NCI-H748 (cell line): ENCODE results near the gene TGFBR2.

Source experiments
- DNase-seq: peaks from one replicate; lab custom pipeline; 2025; ENCODE audit not compliant: unreplicated experiment; lab: John Stamatoyannopoulos, UW

TGFBR2 gene

DNA sequence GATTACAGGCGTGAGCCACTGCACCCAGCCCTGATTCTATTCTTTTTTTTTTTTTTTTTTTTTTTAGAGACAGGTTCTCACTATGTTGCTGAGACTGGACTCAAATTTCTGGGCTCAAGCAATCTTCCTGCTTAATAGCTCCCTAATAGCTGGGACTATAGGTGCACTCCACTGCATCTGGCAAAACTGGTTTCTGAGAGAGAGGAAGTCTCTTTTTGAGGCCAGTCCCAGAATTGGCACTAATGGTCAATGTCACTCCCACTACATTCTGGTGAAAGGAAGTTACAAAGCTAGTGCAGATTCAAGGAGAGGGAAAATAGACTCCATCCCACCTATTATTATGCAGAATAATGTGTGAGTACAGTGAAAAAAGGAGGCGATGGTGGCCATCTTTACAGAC lies 5.8 kb upstream of the TGFBR2 start:
- peak; percentile 1 for DNase-seq

DNA sequence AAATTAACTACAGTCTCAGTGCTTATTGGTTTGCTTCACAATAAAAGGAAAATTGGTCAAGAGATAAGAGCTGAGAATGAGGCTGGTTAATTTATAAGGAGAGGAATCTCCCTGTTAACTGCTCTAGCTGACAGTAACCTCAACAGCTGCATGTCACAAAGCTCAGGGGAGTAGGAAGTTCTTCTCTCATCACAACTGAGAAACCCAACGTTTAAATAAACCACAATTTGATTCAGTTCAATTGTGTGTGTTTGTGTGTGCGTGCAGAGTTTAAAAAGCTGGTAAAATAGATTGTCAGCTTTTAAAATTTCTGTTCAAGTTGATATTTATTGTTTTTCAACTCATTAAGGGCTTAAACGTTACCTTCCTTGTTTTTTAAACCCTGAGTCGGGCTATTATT lies 3.5 kb upstream of the TGFBR2 start:
- DNase-seq, result no peak

DNA sequence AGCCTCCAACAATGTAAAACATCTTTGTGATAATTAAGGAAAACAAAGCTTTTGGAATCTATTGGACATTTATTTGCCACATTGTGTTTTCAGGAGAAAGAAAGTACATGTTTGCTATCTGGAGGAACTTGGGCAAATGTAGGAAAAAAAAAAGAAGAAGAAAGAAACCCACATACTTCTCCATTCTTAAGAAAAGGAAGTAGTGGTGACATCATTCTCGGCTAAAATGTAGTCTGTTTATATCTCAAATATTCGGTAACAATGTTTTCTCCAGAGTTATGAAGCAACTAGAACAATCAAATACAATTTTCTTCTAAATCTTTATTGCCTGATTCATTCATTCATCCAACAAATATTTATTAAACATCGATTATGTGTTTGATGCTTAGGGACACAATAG lies 2.3 kb upstream of the TGFBR2 start:
- DNase-seq, result no peak

DNA sequence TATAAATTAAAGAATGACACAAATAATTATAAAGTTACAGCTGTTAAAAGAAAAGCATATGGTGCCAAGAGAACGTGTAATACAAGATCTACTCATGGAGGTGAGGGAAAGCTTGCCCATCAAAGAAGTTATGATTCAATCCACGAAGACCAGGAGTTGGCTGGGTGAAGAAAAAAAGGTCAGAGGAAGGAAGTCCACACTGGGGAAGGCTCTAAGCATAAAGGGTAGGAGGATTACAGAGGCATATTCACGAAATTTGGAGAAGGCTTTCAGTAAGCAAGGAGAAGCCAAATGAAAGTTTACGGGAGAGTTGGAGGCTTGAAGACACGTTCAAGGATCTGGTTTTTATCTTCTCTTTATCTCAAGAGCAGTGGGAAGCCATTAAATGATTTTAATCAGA lies 1.8 kb upstream of the TGFBR2 start:
- no peak for DNase-seq

DNA sequence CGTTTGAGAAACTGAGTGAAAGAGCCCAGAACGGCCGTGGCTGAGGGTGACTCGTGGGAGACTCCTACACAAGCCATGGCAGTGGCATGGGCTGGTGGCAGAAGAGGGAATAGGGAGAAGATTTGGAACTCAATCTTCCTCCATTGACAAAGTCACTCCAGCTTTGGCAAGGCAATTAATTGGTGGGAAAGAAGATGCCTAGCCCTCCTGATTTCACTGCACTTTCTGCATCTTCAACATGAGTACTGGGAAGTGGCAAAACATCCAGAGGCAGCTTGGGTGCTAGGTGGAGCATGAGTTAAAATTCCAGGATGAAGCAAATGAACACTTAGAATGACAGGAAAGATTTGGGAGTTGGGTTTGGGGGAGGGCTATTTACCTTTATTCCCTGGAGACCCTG lies 1.4 kb upstream of the TGFBR2 start:
- no peak for DNase-seq

DNA sequence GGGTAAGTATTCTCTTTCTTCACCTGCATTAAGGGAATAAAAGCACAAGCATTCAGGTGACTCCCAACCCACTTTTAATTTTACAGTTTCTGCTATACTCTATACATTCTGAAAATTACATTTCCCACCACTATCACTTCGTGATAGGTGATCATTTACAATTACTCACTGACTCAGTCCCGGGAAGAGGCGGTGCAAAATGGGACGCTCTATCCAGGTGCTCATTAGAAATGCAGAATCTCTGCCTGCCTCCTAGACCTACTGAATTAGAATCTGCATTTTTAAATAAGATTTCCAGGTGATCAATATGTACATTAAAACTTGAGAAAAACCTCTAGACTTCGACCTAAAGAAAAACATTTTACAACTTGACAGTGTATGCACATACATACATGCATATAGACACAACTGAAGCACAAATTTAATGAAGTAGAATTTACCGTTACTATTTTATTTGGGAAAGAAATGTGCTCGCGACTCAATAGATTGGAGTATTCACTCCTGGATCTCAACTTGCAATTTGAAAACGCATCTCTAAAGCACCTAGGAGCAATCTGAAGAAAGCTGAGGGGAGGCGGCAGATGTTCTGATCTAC lies 598 bp upstream of the TGFBR2 start:
- DNase-seq, result no peak

DNA sequence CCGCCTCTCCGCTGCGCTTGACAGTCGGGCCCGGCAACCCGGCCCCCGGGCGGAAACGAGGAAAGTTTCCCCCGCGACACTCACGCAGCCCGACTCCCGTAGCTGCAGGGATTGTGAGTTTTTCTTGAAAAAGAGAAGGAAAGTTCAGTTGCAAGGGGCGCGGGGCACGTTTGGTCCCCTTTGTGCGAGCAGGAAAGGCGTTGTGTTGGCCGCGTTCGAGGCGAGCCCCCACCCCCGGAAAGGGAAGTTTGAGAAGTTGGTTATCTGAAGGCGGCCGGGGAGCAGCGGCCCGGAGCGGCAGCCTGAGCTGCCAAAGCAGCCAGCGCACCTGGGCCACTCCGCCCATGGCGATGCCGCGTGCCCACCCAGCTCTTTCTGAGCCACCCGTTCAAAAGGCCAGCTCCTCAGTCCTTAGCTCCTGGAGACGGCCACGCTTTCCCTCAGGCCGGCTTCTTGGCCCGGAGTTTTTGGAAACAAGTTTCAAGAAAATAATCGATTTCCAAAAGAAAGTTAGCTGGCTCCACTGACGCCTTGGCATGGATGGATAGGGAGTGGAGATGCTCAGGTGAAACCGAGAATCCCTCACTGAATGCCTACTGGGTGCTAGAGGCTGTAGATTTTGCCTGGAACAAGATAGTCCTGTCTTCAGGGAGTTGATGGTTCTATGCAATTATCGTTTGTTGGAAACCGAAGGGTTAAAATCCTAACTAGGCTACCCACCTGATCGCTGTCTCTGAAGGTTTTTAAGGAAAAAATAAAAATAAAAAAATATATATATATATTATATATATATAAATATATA lies 832 bp downstream of the TGFBR2 start:
- DNase-seq, result peak; percentile 39

DNA sequence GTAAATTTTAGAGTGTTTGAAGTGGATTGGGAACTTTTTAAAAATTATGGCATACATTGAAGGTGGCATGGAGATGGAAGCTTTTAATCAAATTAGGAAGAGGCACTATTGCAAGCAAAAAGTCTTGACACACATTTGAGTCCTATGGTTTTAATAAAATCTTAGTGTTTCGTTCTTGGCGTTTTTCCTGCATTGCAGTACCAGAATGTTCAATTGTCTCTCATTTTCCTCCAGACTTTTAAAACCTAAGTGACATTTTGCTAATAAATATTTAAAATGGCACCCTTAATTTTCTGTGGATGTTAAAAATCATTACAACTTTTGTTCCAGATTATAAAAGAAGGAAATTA lies 2.2 kb downstream of the TGFBR2 start:
- DNase-seq, result no peak

DNA sequence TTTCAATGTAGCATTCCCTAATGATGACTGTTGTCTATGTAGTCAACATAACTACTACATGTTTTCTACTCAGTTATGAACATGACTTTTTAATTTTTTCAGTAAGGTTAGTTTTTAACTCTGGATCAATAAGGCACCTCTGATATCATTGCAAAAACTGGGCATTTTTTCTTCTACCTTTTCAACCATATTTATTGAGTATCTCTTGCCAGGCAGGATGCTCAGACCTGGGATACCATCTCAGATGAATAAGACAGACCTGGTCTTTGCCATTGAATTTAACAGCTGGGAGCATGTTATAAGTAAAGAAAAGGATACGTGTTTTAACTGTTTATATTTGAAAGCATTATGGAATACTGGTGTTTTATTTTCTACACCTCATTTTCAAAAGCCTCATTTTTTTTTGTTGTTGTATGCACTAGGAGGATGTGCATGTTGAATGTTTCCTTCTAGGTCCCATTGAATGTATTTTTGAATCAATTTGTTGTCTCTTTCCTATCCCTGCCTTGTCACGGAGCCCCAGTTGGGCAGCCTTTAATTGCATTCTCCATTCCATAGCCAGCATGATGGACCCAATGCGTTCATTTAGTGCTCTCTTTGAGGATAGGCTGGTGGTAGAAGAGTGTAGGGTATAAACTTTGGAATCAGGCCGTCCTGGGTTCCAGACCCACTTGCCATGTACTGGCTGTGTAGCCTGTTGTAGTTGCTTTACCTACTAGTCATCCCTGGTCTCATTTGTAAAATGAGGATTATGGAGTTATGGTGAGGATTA lies 3.7 kb downstream of the TGFBR2 start:
- no peak for DNase-seq

DNA sequence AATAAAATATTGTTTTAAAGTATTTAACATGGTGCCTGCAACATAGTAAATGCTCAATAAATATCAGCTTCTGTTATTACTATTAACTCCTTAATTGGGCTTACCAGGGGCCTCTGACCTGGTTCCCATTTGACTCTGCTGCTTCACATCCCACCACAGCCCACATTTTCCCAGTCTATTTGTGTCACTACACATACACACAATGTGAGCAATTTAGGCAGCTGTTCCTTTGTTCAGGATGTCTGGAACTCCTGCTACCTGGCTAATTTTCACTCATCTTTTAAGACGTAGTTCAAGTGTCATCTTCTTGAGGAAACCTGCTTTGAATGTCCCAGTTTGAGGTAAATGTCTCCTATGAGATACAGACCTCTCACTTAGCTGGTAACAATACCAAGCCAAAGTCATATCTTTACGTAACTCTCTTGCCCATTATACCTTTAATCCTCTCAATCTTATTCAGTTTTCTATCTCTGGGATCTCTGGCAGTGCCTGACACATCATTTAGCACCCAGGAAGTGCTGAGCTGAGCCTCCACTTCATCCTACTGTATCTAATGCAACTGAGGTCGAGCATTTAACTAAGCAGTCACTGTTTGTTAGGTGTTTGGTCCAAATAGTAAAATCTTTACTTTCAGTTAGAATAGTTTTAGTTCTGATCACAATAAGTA lies 4.4 kb downstream of the TGFBR2 start:
- DNase-seq, result no peak

DNA sequence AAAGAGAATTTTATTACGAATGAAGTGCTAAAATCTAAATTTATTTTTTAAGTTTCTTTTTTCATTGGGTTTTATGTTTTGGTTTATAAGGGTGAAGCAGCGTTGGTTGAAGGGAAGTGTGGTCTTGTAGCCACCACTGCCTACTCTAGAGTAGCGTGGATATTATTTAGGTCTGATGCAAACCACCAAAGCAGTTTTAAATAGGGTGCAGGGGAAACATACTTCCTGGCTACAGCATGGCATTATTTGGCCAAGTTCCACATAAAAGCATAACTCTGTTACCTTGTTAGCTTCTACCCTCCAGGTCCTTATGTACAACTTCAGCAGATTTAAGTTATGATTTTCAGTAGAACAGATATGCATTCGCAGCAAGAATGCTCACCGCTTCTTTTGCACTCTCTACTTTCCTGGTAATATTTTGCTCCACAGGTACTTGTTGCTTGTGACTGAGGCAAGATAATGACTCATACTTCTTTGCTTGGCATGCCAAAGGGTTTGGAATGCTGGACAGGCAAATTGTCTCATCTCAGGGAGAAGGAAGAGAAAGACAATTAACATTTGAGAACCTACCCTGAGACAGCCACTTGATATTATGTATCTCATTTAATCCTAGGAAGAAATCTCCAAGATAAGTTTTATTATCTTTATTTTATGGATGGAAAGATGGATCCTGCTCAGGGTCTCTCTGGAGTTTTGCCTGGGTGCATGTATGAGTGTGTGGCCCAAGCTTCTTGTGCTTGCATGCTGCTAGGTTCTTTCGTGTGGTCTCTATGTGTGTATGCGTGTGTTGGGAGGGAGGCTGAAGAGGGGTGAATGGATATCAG lies 5.4 kb downstream of the TGFBR2 start:
- DNase-seq, result no peak

DNA sequence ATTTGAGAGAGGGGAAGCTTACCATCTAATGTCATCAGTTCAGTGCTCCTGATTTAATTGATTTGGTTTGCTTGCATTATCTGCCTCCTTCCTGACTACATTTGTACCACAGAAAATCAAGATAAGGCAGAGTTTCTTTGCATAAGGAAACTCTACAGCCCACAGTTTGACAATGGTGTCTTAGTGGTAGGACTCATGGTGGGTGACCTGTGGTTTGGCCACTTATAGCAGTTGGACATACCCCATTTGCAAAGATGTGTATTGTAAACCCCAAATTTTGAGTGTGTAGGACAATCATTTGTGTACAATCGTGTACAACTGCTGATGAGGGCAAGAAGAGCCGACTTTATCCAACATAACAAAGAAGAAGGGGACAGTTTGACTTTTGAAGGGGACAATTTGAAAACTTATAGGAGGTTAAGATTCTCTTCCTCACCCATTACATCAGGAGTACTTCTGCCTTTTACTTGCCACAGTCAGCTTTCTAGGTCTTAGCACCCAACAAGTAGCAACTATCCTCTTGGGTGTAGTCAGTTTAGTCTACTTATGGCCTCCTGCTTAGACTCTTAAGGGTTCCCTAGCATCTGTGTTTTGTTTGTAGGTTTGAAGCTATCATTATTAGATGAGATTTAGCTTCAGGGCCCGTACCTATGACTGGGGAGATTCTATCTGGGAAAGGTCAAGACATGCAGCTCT lies 6.2 kb downstream of the TGFBR2 start:
- no peak for DNase-seq

DNA sequence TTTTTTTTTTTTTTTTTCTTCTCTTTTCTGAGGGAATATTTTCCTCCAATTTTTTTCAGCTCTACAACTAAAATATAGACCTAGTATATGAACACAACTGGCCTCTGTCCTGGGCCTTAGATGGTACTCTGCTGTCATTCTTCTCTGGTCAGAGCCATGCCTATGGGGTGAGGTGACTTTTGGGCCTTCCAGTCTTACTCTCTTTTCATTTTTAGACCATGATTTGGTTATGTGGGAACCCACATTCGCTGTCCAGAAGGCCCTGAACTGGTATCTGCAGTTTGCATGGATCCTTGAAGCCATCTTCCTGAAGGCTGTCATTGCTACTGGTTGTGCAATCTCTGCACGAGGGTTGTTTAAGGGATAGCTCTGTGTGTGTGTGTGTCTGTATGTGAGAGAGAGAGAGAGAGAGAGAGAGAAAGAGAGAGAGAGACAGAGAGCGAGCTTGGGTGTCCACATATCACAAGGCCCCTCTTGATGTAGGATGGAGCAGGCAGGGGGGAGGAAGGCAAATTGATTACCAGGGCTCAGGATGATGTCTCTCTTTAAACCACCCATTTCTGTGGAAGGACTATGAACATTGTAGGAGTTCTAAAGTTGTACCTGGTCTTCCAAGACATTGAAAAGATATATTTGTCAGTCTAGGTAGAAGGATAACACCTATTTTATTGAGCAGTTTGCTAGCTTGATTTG lies 6.9 kb downstream of the TGFBR2 start:
- DNase-seq, result no peak

DNA sequence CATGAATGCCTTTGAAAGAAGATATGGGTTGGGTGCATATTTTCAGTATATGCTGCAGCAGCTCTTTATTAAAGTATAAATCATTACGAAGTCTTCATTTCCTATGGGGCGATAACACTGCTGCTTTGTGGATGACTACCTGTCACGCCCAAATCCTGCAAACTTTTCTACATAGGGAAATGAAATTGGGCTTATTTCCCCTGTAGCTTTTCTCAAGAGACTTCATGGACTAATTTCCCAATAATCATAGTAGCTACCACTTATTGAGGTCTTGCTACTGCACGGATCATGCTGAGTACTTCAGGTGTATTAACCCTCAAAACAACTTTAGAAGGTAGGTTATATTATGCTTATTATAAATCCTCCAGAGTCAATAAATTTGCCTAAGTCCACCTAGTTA lies 8.0 kb downstream of the TGFBR2 start:
- no peak for DNase-seq

DNA sequence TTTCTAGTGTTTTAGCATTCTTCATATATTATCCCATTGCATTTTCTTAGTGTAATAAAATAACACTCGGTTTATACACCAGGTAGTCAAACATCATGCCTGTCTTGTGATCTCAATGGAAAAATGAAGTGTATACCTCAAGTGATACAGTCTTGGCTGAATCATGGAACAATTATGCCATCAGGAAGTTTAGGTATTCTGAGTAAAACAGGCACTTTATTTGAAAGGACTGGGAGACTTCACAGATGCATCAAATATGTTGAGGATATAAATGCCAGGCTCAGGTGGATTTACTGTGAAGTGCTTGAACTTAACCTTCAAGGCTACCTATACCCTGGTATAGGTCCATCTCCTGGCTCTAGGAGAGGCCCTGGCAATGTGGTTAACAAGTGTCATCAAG lies 8.5 kb downstream of the TGFBR2 start:
- DNase-seq, result no peak

DNA sequence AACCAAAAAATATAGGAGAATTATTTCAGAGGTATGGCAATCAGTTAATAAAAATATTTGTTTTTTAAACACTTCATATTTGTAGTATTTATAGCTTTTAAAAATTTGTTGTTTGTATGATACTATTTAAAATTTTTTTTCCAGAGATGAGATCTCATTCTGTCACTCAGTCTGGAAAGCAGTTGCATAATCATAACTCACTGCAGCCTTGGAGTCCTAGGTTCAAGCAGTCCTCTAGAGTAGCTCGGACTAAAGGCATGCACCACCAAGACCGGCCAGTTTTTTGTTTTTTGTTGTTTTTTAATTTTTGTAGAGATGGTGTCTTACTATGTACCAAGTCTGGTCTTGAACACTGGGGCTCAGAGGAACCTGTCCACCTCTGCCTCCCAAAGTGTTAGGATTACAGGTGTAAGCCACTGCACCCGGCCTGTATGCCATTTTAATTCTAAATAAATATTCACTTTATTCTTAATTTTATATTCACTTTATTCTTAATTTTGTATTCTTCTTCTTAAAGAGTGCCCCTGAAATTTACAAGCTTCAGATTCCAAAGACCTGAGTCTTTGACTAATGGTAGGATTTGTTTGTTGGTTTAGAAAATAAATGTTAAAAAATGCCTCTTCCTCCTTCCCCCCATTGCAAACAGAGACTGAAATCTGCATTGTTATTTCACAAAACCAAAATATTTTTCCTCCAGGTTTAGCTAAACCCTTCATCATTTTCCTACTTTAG lies 9.4 kb downstream of the TGFBR2 start:
- DNase-seq, result no peak

DNA sequence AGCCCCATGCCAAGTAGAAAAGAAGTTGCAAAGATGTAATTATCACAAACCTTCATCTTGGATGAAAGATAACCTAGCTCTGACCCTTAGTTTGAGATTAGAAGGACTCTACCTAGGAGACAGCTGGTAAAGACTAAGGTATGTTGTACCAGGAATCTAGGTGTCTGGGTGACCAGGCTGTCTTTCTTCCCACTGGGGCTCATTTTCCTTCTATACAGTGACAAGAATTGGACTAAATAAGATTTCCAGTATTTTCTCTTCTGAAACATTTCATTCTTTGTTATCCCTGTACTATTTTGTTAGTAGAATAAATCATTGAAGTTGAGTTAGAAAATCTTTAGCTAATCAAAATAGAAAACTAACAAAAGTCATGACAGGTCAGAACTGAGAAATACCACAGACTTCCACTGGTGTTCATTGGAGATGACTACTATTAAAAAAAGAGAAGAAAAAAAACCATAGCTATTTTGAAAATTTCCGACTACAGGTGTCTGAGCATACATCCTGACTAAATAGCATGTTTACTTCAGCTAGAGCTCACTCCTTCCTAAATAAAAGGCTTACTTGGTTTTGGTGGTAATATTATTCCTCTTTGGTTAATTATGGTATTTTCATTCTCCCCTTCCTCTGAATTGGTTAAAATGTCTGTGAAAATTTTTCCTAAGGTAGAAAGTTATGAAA lies 10.1 kb downstream of the TGFBR2 start:
- DNase-seq, result no peak

DNA sequence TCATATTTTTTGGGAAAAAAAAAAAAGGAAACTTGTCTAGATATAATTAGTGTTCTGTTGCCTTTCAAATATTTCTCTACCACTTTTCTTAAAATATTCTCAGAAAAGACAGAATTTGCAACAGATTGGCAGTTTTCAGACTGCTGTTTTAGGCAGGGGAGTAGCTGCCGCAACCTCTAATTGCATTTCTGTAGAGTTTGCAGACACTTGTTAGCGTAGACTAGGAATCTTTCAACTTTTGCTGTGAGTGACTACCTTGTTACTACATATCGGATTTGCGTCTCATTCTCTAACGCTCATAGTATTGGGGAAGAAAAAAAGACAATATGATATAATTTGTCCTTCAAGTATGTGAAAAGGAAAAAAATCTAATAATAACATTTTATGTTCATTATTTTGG lies 10.7 kb downstream of the TGFBR2 start:
- no peak for DNase-seq
